Gastrocnemius medialis (tissue), 4 donors: Measurements from ENCODE around the gene PTN.

Experiments used
- POLR2A ChIP-seq, 2 donors: fragments of 450-650 bp; IDR thresholded peaks; one replicate each; pipeline ENCODE4 v1.6.1; 2017; ENCODE audit warnings: antibody characterized with exemption in 2 of 2, mild to moderate bottlenecking in 2 of 2, moderate library complexity in 2 of 2
- TF ChIP-seq, protein P1 (sequence below), 5 experiments: fragments of 450-650 bp in 3 of 5; fragments of 200-600 bp in 2 of 5; sonication (generic) in 2 of 5; IDR thresholded peaks in 4 of 5; conservative IDR thresholded peaks in 1 of 5; 1 replicate in 4 of 5; 2 replicates in 1 of 5; pipeline ENCODE4 v1.5.1; 2016 to 2019; ENCODE audit warnings: antibody characterized with exemption in 5 of 5, mild to moderate bottlenecking in 3 of 5, moderate library complexity in 3 of 5

DNA sequence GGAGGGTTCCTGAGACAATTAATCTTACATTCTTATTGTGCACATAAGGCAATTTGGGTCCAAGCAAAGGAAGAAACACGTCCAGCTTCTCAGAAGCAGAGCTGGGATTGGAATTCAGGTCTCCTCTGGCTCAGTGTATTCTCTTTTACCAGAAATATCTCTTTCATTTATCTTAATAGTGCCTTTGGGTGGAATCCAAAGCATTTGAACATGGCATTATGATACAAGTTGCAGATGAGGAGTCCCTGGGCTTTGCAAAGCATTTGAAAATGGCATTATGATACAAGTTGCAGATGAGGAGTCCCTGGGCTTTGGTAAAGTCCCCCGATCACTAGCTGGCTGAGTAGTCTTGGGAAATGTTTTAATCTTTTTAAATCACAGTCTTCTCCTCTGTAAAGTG is 30.0 kb upstream of the PTN start:
- TF ChIP-seq, protein P1, sequence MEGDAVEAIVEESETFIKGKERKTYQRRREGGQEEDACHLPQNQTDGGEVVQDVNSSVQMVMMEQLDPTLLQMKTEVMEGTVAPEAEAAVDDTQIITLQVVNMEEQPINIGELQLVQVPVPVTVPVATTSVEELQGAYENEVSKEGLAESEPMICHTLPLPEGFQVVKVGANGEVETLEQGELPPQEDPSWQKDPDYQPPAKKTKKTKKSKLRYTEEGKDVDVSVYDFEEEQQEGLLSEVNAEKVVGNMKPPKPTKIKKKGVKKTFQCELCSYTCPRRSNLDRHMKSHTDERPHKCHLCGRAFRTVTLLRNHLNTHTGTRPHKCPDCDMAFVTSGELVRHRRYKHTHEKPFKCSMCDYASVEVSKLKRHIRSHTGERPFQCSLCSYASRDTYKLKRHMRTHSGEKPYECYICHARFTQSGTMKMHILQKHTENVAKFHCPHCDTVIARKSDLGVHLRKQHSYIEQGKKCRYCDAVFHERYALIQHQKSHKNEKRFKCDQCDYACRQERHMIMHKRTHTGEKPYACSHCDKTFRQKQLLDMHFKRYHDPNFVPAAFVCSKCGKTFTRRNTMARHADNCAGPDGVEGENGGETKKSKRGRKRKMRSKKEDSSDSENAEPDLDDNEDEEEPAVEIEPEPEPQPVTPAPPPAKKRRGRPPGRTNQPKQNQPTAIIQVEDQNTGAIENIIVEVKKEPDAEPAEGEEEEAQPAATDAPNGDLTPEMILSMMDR (IDR thresholded peaks at IDR 0.05 in 4 of 5, conservative IDR thresholded peaks at IDR 0.05 in 1 of 5): no peak
- TF ChIP-seq POLR2A (IDR thresholded peaks at IDR 0.05): no peak
